Measurements from ENCODE around the gene FAM53A. TPM values are rescaled to one million over a fixed set of nuclear protein-coding genes. Genes with fewer than 3 reads are reported as not detected.

Gene FAM53A
- total and polyA plus RNA-seq, 7 donors: 0.71 to 1.9 (median 1.3) TPM

- no peak for DNase-seq
- WGBS, 3 donors: 79 to 86% (median 83%) methylated on average over 8 to 9 of the region's 9 CpGs
These were observed 57.2 kb downstream of the FAM53A start for GRCh38 chr4:1626941-1627340.

GRCh38 chr4:1626151-1626550 is 58.0 kb downstream of the FAM53A start:
- intact Hi-C loops (cut with DNase I): no loop called here
- 82 to 88% (median 87%) methylated on average over 16 of the region's 16 CpGs for WGBS, 3 donors
- ATAC-seq: no peak
- no peaks in the 10 kb centered on the region for H3K27me3 ChIP-seq (ENCODE audit: insufficient read depth in 3 of 3, low read length in 2 of 3)
- H3K27ac ChIP-seq: no peak overlapping the region
- H3K4me1 ChIP-seq: no peaks in the 10 kb centered on the region
- DNase-seq: no peak
- no peaks in the 10 kb centered on the region for H3K9me3 ChIP-seq
- H3K36me3 ChIP-seq (ENCODE audit: insufficient read depth in 1 of 2, low read depth in 1 of 2): no peaks in the 10 kb centered on the region
- no peak for TF ChIP-seq CTCF (IDR thresholded peaks at IDR 0.05)
- H3K4me3 ChIP-seq: no peak overlapping the region

More at GRCh38 chr4:1626941-1627340, 57.2 kb downstream of the FAM53A start:
- ATAC-seq: no peak
- H3K4me3 ChIP-seq: no peak overlapping the region
- H3K36me3 ChIP-seq (ENCODE audit: insufficient read depth in 1 of 2, low read depth in 1 of 2): no peaks in the 10 kb centered on the region
- intact Hi-C loops (cut with DNase I): no loop called here
- TF ChIP-seq CTCF (IDR thresholded peaks at IDR 0.05): no peak
- no peaks in the 10 kb centered on the region for H3K27me3 ChIP-seq (ENCODE audit: insufficient read depth in 3 of 3, low read length in 2 of 3)
- no peak overlapping the region for H3K27ac ChIP-seq
- H3K4me1 ChIP-seq: no peaks in the 10 kb centered on the region
- H3K9me3 ChIP-seq: no peaks in the 10 kb centered on the region

GRCh38 chr4:1625600-1626138 is 58.4 kb downstream of the FAM53A start:
- Histone ChIP-seq H3K4me1 (no peaks in the 10 kb centered on the region), H3K27ac (no peak overlapping the region), H3K36me3 (ENCODE audit: insufficient read depth in 1 of 2, low read depth in 1 of 2) (no peaks in the 10 kb centered on the region), H3K9me3 (no peaks in the 10 kb centered on the region), H3K4me3 (no peak overlapping the region), H3K27me3 (ENCODE audit: insufficient read depth in 3 of 3, low read length in 2 of 3) (peaks cover 0 to 1% (median 0%) of the 10 kb centered on the region in 3 donors)
- TF ChIP-seq CTCF (IDR thresholded peaks at IDR 0.05): no peak
- intact Hi-C loops (cut with DNase I): no loop called here
- ATAC-seq: no peak
- WGBS, 3 donors: 89 to 95% (median 92%) methylated on average over 23 of the region's 23 CpGs
- no peak for DNase-seq

GRCh38 chr4:1624519-1624910 is 59.6 kb downstream of the FAM53A start:
- Histone ChIP-seq H3K36me3 (ENCODE audit: insufficient read depth in 1 of 2, low read depth in 1 of 2) (no peaks in the 10 kb centered on the region), H3K4me1 (no peaks in the 10 kb centered on the region), H3K27ac (no peak overlapping the region), H3K9me3 (no peaks in the 10 kb centered on the region), H3K4me3 (no peak overlapping the region), H3K27me3 (ENCODE audit: insufficient read depth in 3 of 3, low read length in 2 of 3) (peaks cover 0 to 1% (median 0%) of the 10 kb centered on the region in 3 donors)
- DNase-seq (no peak), ATAC-seq (no peak)
- intact Hi-C loops (cut with DNase I): no loop called here
- TF ChIP-seq CTCF (IDR thresholded peaks at IDR 0.05): no peak
- 95 to 97% (median 96%) methylated on average over 12 of the region's 12 CpGs for WGBS, 3 donors

All from psoas muscle (tissue), 8 donors.